ENCODE data around the gene CDKN2C.

DNA sequence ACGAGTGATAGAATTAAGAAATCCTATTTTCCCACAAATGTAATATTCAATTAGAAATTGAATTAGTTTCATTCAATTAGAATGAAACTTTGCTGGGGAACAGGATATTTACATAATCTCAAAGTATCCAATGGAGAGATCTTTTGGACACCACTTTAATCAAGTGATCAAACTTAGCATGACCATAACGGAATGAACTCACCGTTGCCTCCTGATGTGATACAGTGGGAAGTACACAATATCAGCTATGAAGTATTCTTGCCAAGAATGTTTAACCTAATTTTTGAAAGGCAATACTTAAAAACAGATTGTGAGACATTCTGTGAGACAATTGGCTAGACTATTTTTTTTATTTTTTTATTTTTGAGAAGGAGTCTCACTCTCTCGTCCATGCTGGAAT, 16.6 kb downstream of the CDKN2C start:
- TF ChIP-seq POLR2A (IDR thresholded peaks at IDR 0.05): no peak
- TF ChIP-seq, protein P1, sequence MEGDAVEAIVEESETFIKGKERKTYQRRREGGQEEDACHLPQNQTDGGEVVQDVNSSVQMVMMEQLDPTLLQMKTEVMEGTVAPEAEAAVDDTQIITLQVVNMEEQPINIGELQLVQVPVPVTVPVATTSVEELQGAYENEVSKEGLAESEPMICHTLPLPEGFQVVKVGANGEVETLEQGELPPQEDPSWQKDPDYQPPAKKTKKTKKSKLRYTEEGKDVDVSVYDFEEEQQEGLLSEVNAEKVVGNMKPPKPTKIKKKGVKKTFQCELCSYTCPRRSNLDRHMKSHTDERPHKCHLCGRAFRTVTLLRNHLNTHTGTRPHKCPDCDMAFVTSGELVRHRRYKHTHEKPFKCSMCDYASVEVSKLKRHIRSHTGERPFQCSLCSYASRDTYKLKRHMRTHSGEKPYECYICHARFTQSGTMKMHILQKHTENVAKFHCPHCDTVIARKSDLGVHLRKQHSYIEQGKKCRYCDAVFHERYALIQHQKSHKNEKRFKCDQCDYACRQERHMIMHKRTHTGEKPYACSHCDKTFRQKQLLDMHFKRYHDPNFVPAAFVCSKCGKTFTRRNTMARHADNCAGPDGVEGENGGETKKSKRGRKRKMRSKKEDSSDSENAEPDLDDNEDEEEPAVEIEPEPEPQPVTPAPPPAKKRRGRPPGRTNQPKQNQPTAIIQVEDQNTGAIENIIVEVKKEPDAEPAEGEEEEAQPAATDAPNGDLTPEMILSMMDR (IDR thresholded peaks at IDR 0.05): no peak
